GM18499 (cell line): ENCODE results near the gene NTHL1.
A peak's percentile ranks its signal among the peaks of the same experiment; 100 is the strongest.

ENCODE experiments used
- ATAC-seq: cut with Tn5 transposase; IDR thresholded peaks from one replicate; pipeline ENCODE4 v1.9.1; 2021; ENCODE audit warnings: moderate number of reproducible peaks; ENCODE audit not compliant: insufficient read depth, unreplicated experiment

Gene NTHL1

DNA sequence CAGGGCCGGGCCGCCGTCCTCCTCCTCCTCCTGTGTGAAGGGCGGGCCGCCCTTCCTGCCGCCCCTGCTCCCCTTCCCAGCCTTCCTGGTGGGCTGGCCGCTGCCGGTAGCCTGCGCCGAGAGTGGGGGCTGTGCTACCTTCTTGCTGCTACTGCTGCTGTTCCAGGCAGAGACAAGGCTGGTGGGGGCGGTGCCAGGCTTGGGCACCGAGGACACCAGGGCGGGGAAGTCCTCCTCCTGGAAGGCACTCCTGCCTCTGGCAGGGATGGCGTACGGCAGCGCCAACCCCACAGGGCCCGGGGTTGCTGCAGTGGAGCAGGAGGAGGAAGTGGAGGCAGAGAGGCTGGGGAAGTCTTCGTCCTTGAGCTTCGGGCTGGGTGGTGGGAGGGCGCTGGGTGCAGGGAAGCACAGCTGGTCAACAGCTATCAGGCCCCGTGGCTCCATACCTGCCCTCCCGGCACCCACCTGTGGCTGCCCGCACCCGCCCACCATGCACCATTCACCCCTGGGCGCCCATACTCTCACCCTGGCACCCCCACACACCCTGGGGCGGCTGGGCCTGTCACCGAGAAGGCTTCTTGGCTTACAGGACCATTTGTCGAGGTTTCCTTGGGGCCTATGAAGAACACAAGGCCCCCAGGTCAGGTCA is 47.6 kb downstream of the NTHL1 start:
- no peak for ATAC-seq

DNA sequence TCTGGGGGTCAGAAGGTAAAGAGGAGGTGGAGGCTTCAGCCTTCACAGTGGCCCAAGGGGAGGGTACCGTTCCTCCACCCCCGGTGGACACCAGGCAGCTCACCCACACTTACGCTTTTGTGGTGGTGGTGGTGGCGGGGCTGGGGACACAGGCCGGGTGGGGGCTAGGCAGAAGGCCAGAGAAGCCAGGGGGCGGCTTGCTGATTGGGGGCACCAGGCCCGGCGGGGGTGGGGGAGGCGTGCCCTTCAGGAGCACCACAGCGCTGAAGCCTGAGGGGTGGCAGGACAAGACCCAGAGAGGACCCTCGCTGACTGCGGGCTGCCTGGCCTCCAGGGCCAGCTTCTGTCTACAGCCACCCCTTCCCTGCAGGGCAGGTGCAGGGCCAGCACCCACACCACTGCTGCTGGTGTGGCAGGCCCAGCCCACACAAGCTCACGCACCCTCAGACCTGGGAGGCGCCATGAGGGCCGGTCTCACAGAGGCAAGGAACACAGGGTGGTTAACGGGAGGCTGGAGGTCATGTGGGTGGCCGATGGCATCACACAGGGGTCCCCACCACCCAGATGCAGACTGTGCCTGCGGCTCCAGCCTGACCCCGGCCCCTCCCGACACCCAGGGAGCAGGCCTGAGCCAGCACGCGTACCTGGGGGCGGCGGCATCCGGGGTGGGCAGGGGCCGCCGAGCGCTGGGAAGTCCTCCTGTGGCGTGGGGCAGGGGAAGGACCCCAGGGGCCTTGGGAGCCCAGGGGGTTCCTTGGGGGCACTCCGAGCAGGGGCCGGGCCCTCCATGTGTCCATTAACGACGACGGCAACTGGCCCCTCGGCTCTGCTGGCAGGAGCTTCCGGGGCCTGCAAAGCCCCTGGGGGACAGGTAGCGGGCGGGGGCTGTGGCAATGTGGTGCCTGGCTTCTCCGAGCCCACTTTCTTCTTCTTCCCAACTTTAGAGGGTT is 48.5 kb downstream of the NTHL1 start:
- ATAC-seq = no peak

DNA sequence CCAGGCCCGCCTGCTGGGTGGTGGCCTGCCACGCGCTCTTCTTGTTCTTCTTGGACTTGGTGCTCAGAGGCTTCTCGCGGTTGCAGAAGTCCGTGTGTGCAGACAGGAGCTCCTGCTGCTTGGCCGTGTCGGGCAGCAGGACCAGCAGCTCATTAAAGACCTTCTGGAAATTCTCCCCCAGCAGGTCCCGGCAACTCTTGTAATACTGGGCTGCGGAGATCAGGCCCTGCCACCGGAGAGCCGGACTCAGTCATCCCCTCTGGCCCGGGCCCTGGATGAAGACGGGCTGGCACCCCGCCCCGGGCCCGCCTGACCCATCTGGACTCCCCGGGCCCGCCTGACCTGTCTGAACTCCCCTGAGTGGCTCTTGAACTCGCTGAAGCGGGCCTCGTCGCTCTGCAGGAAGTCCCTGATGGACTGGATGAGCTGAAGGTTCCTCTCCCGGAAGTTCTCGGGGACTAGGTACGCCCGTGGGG is 49.2 kb downstream of the NTHL1 start:
- ATAC-seq = no peak

DNA sequence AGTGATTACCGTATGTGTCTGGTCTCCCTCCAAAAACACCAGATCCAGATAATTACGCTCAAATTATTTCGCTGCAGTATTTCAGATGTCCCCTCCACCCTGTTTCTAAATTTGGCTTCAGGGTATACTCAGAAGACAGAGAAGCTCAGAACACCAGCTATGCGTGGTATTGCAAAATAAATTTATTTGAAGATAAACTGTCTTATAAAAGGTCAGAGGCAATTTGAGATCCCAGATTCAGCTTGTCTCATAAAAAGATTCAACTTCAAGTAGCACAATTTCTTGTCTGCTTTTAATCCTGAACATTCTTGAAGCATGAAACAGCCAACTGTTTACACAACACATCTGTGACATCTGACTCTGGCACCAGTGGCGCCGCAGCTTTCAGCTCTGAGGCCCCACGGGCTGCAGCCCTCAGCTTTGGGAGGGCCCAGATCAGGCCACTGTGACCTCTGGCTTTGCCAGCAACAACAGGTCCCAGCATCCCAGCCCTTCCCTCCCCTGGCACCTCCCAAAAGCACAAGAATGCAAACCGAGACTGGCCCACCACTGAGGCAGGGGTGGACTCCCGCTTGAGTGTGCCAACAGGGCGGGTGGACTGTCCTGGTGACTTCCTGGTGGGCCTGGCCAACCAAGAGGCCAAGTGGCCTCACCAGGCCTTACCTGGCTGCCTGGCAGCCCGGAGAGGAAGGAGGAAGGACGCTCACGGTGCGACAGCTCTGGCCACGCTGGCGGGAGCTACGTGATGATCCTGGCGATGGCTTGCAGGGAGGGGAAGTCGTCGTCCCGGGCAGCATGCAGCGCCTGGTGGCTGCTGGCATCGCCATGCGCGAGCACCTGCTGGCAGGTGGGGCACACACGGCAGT is 49.9 kb downstream of the NTHL1 start:
- ATAC-seq = no peak

DNA sequence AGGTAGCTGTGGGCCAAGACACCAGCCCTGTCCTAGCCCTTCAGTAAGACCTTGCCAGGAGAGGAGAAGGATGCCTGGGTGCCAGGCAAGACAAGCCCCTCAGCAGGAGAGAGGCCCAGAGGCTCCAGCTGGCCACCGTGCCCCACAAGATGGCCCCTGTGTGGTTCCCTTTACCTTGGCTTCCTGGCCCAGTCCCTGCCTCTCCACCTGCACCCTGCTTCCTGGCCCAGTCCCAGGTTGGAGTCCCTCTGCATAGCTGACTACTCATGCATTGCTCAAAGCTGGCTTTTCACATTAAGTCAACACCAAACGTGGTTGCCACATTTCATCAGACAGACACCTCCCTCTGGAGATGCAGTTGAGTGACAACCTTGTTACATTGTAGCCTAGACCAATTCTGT is 53.9 kb downstream of the NTHL1 start:
- no peak for ATAC-seq

DNA sequence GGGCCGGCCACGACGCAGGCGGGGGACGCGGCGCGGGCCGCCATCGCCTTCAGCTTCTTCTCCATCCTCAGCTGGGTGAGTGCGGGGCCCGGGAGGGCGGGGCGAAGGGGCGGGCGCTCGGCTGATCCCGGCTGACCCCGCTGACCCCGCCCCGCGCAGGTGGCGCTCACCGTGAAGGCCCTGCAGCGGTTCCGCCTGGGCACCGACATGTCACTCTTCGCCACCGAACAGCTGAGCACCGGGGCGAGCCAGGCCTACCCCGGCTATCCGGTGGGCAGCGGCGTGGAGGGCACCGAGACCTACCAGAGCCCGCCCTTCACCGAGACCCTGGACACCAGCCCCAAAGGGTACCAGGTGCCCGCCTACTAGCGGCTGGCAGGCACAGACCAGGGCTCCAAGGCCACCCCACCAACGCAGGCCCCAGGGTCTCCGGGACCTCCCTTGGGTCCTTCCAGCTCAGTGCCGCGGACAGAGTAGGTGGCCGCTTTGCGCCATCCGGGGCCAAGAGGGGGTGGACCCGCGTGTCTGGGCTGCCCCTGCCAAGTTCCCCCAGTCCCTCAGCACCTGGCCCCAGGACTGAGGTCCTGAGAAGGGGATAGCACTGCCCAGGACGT is 54.8 kb downstream of the NTHL1 start:
- no peak for ATAC-seq

DNA sequence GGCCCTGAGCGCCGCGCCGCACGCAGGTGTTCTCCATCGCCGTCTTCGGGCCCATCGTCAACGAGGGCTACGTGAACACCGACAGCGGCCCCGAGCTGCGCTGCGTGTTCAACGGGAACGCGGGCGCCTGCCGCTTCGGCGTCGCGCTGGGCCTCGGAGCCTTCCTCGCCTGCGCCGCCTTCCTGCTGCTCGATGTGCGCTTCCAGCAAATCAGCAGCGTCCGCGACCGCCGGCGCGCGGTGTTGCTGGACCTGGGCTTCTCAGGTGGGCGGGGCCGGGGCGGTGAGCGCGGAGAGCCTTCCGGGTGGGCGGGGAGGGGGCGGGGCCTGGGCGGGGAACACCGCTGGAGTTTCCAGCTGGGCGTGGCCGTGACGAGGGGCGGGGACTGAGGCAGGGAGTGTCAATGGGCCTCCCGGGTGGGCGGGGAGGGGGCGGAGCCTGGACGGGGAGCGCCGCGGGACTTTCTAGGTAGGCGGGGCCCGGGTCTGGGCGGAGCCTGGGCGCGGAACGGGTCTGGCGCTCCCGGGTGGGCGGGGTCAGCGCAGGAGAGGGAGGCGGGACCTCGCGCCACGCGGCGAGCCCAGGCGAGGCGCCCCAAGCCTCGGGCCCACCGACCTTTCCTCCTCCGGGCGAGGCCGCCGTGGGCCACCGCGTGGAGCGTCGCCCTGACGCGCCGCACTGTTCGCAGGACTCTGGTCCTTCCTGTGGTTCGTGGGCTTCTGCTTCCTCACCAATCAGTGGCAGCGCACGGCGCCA is 55.5 kb downstream of the NTHL1 start:
- ATAC-seq = no peak

DNA sequence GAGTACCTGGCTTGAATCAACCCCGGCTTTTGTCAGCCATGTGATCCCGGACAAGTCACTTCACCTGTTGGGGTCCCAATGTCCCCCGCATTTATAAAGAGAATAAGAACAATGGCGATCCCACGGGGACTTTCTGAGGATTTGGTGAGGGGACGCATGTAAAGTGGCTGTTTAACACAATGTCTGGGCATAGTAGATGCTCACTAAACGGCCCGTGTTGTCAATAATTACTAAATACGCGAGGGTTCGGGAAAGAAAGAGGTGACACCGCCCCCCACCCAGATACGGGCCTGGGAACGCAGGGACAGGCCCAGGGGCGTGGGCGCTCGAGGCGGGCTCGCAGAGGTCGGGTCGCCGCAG is 56.1 kb downstream of the NTHL1 start:
- no peak for ATAC-seq

DNA sequence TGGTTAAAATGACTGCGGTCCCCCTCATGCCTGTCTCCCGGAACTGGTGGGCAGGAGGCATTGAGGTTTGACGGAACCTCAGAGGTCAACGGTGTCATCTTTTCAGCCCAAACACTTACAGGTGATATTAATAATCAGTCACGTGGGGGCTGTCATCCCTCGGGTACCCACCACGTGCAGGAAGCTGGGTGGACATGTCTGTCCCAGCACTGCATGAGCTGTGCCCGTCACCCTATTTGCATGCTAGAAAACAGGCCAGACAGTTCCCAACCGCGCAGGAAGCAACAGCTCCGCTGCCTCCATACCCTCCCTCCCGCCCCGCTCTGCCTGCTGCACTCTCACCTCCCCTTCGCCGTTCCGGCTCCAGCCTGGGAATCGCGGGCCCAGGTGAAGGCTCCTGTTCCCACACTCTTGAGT is 56.5 kb downstream of the NTHL1 start:
- peak; percentile 39 for ATAC-seq

DNA sequence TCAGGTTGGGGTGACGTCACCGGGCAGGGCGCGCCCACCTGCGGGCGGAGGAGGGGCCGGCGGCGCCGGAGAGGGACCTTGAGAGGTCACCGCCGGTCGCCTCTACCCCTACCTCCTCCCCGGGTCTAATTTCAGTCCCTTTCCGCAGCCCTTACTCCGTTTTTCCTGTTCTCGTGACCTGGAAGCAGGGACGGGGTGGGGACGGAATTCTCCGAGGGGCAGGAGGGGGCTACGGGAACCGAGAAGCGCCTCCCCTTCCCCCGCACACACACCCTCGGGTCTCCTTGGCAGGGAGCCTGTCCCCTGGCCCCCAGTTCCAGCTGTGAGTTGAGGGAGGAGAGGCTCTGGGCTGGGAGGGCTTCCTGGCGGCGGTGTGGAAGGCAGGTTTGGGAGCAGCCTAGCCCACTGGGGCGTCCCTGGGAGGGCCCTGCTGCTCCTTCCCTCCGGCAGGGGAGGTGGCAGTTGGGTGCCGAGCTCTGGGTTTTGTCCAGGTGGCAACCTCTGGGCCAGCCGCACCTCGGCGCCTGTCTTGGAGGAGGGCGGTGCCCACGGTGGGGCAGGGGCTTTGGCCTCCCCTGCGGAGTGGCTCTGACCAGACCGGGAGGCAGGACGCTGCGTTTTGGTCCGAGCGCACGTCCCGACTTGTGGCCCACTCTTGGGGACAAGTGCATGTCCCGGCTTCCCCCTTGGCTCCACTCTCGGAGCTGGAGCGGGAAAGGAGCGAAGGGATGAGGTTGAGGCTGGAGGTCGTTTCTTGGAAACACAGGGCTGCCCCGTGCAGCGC is 57.1 kb downstream of the NTHL1 start:
- no peak for ATAC-seq

DNA sequence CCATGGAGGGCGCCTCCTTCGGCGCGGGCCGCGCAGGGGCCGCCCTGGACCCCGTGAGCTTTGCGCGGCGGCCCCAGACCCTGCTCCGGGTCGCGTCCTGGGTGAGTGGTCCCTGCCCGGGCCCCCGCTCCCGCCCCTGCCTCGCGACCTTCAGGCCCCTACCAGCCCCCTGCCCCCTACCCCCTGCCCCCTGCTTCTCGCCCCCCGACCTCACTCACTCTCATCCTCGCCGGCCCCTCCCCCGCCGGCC is 57.6 kb downstream of the NTHL1 start:
- no peak for ATAC-seq
